DOHH2 (cell line): ENCODE measurements around the gene RAB19.

Experiments used
- EZH2phosphoT487 ChIP-seq: fragments of 200-600 bp; sonication (generic); IDR thresholded peaks from 2 replicates; pipeline ENCODE4 v1.6.1; 2017; ENCODE audit warnings: borderline replicate concordance, mild to moderate bottlenecking, antibody characterized with exemption, low read length, moderate library complexity, mixed read lengths
- TF ChIP-seq, protein P1 (sequence below): fragments of 200-600 bp; sonication (generic); IDR thresholded peaks from one replicate; pipeline ENCODE4 v1.5.1; 2014; ENCODE audit warnings: antibody characterized with exemption, mild to moderate bottlenecking, low read depth, low read length; ENCODE audit not compliant: poor library complexity, severe bottlenecking

DNA sequence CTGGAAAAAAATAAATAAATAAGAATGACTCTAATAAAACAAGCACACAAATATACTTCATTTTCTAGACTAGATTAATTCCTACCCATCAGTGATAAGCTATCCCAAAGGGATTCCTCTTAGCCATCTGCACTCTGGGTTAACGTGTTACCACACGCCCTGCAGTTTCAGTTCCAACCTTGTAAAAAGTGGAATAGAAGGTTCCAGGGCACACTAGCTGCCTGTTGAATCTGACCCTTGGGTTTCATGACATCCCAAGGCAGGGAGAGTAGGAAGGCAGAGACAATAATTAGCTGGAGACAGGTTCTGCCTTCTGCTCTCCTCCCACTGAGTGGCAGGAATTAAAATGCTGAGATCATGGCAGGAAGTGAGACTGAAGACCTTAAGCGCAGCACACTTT, 39.0 kb upstream of the RAB19 start:
- TF ChIP-seq, protein P1, sequence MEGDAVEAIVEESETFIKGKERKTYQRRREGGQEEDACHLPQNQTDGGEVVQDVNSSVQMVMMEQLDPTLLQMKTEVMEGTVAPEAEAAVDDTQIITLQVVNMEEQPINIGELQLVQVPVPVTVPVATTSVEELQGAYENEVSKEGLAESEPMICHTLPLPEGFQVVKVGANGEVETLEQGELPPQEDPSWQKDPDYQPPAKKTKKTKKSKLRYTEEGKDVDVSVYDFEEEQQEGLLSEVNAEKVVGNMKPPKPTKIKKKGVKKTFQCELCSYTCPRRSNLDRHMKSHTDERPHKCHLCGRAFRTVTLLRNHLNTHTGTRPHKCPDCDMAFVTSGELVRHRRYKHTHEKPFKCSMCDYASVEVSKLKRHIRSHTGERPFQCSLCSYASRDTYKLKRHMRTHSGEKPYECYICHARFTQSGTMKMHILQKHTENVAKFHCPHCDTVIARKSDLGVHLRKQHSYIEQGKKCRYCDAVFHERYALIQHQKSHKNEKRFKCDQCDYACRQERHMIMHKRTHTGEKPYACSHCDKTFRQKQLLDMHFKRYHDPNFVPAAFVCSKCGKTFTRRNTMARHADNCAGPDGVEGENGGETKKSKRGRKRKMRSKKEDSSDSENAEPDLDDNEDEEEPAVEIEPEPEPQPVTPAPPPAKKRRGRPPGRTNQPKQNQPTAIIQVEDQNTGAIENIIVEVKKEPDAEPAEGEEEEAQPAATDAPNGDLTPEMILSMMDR, result no peak
- TF ChIP-seq EZH2phosphoT487, result no peak
